D721Med (cell line): ENCODE results near the gene ZNF19.

Experiments used
- DNase-seq: peaks from one replicate; pipeline ENCODE4 v3.0.0; 2011; ENCODE audit warnings: low spot score; ENCODE audit not compliant: insufficient read length
- FAIRE-seq: peaks from 2 replicates; lab custom pipeline; 2011; peaks lifted over from hg19 to GRCh38; lab: Jason Lieb, UNC
- TF ChIP-seq, protein P1 (sequence below): IDR thresholded peaks from 2 replicates; pipeline ENCODE4 v1.5.1; 2012; ENCODE audit warnings: mild to moderate bottlenecking, control low read depth; ENCODE audit not compliant: insufficient read depth; ENCODE audit errors: missing control alignments

The ZNF19 gene

GRCh38 chr16:71426069-71426879, 62.9 kb downstream of the ZNF19 start:
- FAIRE-seq (no peak), DNase-seq (peak; percentile 37)
- TF ChIP-seq, protein P1, sequence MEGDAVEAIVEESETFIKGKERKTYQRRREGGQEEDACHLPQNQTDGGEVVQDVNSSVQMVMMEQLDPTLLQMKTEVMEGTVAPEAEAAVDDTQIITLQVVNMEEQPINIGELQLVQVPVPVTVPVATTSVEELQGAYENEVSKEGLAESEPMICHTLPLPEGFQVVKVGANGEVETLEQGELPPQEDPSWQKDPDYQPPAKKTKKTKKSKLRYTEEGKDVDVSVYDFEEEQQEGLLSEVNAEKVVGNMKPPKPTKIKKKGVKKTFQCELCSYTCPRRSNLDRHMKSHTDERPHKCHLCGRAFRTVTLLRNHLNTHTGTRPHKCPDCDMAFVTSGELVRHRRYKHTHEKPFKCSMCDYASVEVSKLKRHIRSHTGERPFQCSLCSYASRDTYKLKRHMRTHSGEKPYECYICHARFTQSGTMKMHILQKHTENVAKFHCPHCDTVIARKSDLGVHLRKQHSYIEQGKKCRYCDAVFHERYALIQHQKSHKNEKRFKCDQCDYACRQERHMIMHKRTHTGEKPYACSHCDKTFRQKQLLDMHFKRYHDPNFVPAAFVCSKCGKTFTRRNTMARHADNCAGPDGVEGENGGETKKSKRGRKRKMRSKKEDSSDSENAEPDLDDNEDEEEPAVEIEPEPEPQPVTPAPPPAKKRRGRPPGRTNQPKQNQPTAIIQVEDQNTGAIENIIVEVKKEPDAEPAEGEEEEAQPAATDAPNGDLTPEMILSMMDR, result no peak

DNA sequence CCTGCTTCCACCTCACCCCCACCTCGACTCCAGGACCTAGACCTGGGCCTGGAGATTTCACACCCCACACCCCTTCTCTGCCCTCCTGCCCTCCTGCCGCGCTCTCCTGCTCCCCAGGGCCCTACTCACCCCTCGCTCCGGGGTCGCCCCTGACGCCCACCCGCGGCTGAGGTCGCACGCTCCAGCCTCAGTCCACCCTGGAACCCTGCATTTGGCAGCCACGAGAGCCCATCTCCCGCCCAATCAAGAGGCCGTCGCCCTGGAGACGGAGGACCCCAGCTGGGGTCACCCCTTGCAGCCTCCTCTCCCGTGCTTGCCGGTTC, 63.4 kb downstream of the ZNF19 start:
- no peak for FAIRE-seq

GRCh38 chr16:71424626-71425025, 64.5 kb downstream of the ZNF19 start:
- TF ChIP-seq, protein P1, result no peak
- DNase-seq, result no peak
- FAIRE-seq, result no peak

More for the DNA sequence above, 63.4 kb downstream of the ZNF19 start:
- TF ChIP-seq, protein P1, result no peak
- DNase-seq, result no peak

- FAIRE-seq (no peak), DNase-seq (no peak)
- TF ChIP-seq, protein P1, result no peak
These were observed 65.3 kb downstream of the ZNF19 start for GRCh38 chr16:71423865-71424264.
